NCI-H1417 treated with DMSO at 0.1 percent for 48 hours (cell line): ENCODE measurements around the gene AFAP1.
"Not testable (repeated sequence)": the region's sequence is repeated elsewhere in the genome, so short reads cannot be mapped to it uniquely, and the experiment has no call there.

Experiments used
- DNase-seq: peaks from one replicate; lab custom pipeline; 2025; lab: John Stamatoyannopoulos, UW

The AFAP1 gene

GRCh38 chr4:7944599-7945220 is 5.0 kb upstream of the AFAP1 start:
- DNase-seq = no peak

DNA sequence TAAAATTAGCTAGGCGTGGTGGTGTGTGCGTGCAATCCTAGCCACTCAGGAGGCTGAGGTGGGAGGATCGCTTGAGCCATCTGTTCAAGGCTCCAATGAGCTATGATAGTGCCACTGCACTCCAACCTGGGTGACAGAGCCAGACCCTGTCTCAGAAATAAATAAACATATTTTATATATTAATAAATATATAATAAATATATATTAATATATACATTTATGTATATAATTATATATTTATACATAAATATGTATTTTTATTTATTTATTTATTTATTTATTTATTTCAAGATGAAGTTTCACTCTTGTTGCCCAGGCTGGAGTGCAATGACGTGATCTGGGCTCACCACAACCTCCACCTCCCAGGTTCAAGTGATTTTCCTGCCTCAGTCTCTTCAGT is 4.0 kb upstream of the AFAP1 start:
- DNase-seq = not testable (repeated sequence)

GRCh38 chr4:7943211-7943610 is 3.5 kb upstream of the AFAP1 start:
- DNase-seq = no peak

DNA sequence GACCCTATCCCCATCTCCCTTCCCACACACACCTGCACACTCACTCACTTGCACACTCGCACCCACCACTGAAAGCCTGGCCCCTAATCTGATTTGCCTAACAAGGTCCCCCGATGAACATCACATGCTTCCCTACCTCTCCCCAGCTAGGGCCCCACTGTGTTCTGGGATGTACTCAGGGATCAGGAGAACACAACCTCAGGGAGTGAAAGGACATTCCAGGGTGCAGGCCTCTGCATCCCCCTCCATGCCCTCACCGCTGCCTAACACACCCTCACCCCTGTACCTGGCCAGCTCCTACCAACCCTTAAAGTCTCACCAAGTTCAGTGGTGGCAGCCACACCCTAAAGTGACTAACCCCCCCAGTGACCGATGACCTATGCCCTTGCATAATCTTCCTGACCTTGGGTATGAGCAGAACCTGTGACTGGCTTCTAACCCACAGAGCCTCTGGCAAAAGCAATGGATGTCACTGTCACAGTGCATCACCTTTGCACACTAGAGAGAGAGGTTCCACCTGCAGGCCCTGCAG is 2.4 kb upstream of the AFAP1 start:
- DNase-seq = no peak

DNA sequence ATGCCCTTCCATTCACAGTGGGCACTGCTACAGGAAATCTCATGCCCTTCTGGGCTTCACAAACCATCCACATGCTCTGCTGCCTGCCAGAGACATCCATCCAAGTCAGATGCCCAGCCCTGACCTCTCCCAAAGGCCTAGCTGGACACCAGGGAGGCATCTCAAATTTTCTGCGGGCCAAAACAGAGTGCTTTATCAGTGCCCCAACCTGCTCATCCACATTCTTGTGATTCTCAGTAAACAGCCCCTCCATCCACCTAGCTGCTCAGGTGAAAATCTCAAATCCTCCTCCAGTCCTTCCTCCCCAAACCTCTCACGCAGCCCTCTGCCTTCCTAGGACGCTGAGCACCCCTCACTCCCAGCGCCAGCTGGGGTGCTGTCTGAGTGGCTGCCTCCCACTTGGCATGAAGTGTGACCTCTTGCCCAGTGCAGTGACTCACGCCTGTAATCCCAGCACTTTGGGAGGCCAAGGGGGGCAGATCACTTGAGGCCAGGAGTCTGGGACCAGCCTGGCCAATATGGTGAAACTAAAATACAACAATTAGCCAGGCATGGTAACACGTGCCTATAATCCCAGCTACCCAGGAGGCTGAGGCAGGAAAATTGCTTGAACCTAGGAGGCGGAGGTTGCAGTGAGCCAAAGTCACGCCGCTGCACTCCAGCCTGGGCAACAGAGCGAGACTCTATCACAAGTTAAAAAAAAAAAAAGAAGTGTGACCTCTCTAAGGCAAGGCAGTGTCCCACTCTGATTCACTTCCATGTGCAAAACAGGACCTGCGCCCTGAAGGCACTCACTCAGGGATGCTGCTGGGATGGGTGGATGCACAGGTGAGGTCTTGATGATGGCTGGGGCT is 1.7 kb upstream of the AFAP1 start:
- DNase-seq = no peak

- no peak for DNase-seq
These were observed 868 bp downstream of the AFAP1 start for GRCh38 chr4:7938609-7939376.

DNA sequence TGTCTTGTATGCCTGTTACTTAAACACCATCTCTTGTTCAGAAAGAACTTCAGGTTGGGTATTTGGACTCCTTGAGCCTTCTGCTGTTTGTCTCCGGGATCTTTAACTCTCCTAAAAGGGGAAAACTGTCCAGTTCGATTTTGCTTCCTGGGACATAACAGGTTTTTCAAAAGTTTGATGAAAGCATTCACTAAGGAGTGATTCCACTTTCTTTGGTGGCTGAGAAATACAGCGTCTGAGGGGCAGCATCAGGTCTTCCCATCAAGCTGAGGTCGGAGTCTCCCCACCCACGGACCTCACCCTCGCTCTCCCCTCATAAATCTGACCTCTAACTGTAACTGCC is 1.4 kb downstream of the AFAP1 start:
- no peak for DNase-seq

DNA sequence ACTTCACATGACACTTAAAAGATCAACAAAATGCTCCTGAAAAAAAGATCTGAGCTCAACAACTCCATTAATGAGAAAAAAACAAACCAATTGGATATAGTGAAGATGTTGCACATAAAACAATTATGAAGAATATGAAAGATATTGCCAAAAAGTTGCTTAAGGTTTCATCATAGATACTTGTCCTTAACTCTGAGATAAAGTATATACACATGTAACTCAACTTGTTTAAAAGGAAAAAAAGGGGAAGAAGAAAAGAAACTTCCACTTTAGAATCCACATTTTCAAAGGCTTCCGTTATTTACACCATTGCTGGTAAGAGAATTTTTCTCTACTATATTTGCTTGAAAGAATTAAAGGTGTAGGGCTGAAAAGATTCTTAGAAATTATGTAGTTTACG is 2.7 kb downstream of the AFAP1 start:
- no peak for DNase-seq

- DNase-seq = no peak
These were observed 5.8 kb downstream of the AFAP1 start for GRCh38 chr4:7933651-7934510.

DNA sequence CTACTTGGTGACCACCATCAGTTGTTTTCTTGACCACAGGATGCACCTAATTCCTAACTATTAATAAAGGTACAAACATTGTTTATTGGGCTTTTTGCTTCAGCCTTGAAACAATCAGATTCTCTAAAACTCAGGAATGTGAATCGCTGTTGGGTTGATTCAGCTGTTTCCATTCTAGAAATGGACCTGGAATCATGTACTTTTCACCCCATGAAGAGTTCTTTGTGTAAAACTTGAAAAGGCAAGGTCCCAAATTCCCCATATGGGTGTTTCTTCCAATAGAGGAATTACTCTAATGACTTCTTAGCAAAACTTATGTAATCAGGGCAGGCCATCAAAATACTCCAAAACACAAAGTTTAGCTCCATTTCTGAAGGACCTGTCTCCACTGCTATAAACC is 7.4 kb downstream of the AFAP1 start:
- DNase-seq = no peak

- no peak for DNase-seq
These were observed 10.3 kb downstream of the AFAP1 start for GRCh38 chr4:7929118-7929951.

- DNase-seq = no peak
These were observed 10.9 kb downstream of the AFAP1 start for GRCh38 chr4:7928711-7929110.

DNA sequence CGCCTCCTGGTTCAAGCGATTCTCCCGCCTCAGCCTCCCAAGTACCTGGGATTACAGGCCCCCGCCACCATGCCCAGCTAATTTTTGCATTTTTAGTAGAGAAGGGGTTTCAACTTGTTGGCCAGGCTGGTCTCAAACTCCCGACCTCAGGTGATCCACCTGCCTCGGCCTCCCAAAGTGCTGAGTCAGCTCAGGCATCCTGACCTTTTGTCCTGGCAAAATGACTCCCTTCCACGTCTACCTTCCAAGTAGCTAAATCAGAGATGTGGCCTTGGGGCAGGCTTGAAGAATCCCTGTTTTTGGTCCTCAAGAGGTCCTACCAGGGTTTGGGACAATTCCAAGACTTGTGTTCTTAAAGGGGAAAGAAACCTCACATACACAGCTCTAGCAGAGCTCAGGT is 12.8 kb downstream of the AFAP1 start:
- DNase-seq = no peak

- DNase-seq = no peak
These were observed 15.1 kb downstream of the AFAP1 start for GRCh38 chr4:7924570-7924969.

- no peak for DNase-seq
These were observed 15.5 kb downstream of the AFAP1 start for GRCh38 chr4:7924163-7924562.

- DNase-seq = no peak
These were observed 17.2 kb downstream of the AFAP1 start for GRCh38 chr4:7922466-7922865.

GRCh38 chr4:7918981-7919380 is 20.7 kb downstream of the AFAP1 start:
- no peak for DNase-seq

GRCh38 chr4:7918187-7918586 is 21.5 kb downstream of the AFAP1 start:
- not testable (repeated sequence) for DNase-seq

DNA sequence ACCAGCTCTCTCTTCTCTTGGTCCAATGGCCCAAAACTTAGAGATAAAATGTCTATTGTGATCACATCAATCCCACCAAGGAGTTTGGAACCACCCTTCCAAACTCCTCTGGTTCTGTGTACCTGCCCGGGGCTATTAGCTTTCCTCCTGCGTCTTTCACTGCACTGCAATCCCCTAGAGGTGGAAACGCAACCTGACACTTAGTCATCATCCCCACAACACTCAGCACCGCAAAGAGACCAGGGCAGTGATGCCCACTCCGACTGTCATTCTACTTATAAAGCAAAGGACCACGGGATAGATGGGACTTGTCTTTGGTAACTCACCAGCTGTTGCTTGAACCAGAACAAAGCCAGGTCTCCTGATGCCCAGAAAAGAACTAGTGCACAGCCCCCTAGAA is 22.0 kb downstream of the AFAP1 start:
- no peak for DNase-seq

DNA sequence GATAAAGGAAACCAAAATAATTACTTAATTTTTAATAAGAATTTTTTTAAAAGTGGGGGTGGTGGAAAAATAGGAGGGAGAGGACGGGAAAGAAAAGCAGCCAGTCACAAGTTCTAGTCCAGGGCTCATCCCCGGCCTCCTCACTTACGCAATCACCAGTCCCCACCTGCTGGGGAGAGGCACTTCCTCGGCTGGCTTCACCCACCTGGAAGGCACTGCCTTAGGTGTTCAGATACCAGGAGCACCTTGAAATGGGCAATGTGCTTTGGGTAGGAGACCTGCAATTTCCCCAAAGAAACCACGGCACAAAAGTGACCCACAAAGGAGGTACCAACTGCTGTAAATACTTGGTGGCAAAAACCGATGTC is 23.8 kb downstream of the AFAP1 start:
- DNase-seq = no peak

DNA sequence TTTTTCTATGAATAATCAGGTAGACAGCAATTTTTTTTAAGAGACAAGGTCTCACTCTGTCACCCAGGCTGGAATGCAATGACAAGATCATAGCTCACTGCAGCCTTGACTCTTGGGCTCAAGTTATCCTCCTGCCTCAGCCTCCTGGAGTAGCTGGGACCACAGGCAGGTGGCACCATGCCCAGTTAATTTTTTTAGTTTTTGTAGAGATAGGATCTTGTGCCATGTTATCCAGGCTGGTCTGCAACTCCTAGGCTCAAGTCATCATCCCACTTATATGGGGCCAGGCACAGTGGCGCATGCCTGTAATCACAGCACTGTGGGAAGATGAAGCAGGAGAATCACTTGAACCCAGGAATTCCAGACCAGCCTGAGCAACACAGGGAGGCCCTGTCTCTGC is 26.8 kb downstream of the AFAP1 start:
- DNase-seq = no peak
